ENCODE data around the gene MAMLD1.

The MAMLD1 gene

DNA sequence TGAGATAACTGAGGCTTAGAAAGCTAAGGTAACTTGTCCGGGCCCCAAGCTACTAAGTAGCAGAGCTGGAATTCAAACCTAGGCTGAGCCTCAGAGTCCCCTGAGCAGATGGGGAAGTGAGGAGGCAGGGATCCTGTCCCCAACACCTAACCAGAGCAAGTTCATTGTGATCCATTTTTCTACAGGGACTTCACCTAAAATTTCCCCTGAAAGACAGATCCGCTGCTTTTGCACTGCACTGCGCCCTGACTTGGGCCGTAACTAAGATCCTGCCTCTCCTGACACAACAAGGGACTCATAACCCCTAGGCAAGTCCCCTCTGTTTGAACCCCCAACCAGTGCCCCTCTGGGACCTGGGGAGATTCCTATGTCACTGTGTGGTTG lies 179.7 kb downstream of the MAMLD1 start:
- DNase-seq, result no peak

DNA sequence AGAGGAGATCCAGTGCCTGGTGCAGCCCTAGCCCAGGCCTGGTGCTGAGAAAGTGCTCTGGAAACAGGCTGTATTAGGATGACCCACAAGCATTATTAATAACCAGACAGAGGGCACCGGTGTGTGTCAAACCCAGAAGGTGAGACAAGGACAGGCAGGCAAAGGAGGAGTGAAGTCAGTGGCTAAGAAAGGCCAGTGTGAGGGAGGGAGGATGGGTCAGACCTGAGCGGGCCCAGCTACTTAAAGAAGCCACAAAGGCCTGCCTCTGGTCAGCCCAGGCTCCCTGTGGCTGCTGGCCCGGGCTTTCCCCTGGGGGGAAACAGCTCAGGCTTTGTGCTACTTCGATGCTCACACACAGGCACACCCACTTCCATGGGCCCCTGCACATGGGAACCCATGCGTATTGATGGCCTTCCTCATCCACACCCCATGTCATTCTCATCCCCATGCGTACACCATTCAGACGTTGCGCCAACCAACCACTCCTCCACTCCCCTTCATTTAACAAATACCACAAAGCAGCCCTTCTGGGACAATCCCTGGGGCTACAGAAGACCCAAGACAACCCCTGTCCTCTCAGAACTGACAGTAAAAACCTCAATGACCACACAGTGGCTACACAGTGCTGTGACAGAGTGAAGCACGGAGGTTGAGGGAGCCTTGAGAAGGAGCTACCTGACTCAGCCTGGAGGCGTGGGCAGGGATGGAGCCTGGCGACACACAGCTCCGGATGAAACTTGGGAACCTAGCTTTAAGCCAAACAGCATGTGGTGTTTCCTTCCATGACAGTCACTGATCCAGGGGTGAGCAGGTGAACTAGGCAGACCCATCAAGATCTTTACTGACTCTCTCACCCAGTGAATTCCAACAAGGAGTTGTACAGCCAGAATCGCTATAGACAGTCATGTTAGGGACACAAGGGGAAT lies 180.4 kb downstream of the MAMLD1 start:
- DNase-seq, result no peak

DNA sequence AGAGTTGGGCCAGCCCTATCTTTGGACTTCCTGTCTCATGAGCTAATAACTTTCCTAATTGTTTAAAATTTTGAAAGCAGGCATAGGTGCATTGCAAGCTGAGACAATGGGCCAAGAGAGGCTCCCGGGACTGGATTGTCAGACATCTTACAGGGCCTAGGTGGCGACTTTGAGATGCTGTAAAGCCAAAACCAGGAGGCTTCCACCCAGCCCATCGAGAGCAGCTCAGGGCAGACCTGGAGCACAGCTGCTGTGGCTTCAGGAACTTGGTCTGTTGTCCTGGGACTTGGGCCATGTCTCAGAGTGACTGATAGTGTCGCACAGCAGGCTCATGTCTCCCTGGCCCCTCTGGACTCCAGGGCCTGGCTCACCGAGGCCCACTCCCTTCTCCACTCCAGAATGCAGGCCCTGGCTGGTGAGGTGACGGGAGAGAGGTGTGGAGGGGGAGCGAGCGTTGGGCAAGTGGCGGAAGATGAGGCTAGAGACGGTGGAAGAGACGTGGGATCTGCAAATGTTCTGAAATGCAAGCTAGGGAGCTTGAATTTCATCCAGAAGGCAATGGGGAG lies 181.2 kb downstream of the MAMLD1 start:
- no peak for DNase-seq

DNA sequence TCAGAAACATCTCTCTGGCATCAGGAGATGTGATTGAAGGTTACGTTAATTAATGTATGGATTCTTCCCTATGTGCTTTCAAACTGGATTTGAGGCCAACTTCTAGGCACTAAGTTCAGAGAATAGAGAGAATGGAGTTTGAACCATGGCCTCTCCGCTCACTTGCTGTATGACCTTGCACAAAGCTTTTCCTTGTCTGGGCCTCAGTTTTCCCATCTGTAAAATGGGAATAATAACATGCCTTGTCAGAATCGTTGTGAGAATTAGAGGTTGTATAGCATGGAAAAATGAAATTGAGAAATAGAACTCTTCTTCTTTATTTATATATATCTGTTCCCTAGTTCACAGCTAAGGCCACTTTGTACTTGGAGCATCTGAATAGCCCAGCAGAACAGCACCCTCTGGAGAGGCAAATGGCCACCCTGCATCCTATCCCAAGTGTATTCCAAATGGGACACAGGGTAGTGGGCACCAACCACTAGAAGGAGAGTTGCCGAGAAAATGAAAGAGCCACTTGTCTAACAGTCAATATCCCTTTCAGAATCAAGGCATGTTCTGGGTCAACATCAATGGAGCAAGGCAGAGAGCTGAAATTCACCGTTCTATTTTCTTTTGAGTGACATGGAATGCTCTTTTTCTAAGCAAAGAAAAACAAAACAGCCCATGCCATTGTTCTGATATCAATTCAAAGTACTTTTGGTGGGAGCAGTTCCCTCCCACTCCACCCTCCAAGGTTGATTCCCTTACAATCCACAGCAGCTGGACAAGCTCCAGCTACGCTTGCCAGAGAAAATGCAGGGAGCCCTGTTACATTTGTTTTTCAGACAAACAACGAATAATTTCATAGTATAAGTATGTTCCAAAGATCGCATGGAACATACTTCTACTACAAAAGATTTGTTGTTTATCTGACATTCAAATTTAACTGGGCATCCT lies 182.0 kb downstream of the MAMLD1 start:
- no peak for DNase-seq

DNA sequence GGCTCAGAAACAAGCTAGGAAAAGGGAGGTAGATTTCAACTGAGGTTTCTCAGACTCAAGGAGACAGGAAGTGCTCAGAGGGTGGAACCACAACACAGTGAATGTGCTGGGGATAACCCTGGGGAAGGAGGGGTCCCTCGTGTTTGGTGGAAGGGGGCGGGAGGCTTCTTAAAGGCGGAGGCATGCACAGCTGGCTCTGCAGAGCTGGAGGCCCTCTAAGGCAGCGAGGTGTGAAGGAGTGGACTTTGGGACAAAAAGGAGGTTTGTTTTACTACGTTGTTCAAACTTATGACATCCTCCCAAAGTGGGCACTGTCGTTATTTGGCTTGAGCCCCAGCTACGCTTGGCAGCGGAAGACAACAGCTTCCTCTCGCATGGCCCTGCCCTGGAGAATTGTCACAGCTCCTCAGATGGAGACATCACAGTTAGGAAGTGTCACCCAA lies 183.6 kb downstream of the MAMLD1 start:
- no peak for DNase-seq

DNA sequence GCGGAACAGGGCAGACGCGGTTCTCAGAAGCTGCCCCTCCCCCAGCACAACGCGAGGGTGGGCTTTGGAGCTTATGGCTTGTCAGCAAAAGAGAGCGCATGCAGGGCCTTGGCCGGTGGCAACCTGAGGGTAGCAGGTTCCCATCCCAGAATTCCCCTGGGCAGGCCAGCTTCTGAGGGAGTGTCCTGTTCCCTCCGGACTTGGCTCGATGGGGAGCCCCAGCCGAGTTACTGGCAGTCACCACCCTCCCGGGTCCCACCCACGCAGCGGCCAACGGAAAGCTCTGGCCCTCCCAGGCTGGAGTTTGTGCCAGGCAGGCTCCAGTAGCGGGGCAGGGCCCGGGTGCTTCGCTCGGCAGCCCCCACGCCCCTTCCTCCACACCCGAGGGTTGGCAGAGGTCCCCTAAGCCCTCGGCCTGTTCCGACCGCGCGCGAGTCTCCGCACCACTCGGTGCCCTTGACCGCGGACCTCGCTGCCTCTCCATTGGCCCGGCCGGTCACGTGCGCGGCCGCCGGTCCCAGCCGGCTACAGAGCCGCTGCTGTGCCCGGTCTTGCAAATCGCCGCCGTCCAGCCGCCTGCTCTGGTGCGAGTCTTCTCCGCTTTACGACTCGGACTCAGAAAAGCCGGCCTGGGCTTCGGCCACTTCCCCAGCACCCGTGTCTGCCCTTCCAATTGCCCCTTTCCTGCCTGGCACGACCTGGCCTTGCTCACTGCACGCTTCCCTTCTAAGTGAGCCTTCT lies 184.4 kb downstream of the MAMLD1 start:
- peak; percentile 40 for DNase-seq

DNA sequence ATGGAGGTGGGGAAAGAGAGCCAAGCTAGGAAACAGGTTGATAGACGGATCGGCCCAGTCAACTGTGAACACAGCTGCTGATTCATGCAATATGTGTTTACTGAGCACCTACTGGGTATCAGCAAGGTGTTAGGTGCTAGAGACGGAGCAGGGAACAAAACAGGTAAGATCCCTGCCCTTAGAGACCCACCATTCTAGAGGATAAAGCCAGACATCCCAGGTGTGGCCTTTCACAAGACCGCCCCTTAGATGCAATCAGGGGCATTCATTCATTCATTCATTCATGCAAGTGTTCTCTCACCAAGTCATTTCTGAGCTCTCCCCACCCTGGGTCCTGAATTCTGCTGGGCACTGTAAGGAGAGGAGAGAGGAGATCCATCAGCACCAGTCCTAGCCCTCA lies 185.1 kb downstream of the MAMLD1 start:
- DNase-seq, result no peak

DNA sequence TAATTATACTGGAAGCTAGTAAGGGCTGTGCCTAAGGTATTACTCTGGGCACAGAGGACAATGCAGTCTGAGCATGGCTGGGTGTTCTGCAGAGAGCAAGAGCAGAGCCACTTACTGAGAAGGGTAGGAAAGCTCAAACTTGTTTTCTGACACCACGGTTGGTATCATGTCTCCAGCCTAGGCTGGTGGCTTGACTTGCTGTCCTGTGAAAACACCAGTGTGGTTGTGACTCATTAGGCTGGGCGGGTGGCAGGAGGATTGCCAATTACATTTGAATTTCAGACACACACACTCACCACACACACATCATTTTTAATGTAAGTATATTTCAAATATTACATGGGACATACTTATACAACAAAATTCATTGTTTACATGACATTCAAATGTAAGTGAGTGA lies 185.6 kb downstream of the MAMLD1 start:
- DNase-seq, result no peak

DNA sequence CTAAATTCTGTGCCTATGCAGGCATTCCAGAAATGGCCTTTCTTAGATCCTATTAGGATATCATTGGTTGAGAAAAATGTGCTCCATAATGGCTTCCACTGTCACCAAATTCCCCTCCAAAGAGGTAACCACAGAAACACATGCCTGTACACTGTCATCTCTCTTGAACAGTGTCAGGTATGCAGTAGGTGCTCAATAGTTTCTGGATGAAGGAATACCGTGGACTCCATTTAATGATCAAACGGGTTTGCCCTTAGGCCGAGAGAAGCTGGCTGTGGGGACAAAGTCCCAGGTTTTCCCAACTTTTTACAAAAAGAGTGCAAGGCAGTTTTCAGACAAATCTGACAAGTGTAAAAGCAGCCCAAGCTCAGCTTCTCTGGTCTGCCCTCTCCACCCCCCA lies 188.8 kb downstream of the MAMLD1 start:
- DNase-seq, result no peak

DNA sequence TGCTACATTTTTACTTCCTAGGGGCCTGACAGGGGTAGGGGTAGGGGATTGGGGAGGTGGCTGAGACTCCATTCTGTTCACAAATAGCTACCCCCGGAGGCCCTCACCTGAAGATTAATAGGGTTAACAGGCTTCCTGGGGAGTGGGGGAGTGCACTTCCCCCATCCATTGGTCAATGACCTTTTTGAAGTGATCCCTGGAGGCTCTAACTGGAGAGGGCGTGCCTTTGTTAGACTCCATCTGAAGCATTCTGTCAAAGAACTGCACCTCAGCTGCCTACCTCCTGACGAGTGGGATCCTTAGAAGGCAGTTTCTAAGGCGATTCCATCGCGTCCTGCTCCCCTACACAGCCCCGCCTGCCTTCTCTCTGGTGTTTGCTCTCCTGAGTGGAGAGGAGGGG lies 195.3 kb downstream of the MAMLD1 start:
- DNase-seq, result no peak
